Measurements from ENCODE around the gene AQP2.

The AQP2 gene

DNA sequence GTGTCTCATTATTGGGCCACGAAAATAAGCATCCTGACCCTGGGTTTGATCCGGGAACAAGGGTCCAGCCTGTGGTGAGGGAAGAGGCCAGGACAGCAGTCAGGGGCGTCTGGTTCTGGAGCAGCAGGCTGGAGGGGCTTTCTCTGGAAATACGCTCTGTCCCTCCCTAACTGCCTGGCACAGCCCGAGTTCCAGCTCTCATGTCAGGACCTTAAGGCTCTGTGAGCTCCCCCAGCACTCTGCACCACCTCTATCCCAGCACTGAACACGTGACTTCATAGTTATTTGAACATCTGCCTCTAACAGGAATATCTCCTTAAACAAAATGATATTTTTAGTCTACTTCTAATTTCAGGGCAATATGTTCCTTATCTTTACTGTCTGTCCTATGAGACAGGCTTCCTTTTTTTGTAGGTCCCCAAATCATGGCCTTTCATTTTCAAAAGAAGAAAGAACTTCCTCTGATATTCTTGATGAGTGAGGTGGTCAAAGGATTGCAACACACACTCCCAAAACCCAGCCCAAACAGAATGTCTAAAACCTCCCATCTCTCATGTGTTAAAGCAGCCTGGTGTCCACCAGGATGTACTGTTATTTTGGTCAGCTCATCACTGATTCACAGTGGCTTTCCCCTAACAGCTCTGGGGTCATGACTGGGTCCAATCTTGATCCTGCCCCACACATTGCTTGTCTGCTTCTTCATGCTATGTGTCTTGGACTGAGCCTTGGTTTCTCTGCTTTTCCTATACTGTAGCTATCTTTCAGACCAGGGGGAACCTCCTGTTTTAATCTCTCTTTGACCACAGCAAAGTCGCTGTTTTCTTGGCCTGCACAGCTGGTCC is 31.9 kb downstream of the AQP2 start:
- TF ChIP-seq, protein P1, sequence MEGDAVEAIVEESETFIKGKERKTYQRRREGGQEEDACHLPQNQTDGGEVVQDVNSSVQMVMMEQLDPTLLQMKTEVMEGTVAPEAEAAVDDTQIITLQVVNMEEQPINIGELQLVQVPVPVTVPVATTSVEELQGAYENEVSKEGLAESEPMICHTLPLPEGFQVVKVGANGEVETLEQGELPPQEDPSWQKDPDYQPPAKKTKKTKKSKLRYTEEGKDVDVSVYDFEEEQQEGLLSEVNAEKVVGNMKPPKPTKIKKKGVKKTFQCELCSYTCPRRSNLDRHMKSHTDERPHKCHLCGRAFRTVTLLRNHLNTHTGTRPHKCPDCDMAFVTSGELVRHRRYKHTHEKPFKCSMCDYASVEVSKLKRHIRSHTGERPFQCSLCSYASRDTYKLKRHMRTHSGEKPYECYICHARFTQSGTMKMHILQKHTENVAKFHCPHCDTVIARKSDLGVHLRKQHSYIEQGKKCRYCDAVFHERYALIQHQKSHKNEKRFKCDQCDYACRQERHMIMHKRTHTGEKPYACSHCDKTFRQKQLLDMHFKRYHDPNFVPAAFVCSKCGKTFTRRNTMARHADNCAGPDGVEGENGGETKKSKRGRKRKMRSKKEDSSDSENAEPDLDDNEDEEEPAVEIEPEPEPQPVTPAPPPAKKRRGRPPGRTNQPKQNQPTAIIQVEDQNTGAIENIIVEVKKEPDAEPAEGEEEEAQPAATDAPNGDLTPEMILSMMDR (IDR thresholded peaks at IDR 0.05; ENCODE audit: low read length): no peak
- TF ChIP-seq EZH2 (IDR thresholded peaks at IDR 0.05; ENCODE audit: borderline replicate concordance, low read length): no peak
- Histone ChIP-seq H3K9ac (ENCODE audit: low read length) (no peak overlapping the region), H3K27ac (ENCODE audit: low read depth, low read length, poor library complexity, severe bottlenecking) (no peak overlapping the region), H3K9me2 (ENCODE audit: low read depth, low read length) (no peaks in the 10 kb centered on the region), H3K36me3 (ENCODE audit: insufficient read depth, low read length) (peaks cover 21% of the 10 kb centered on the region; the same call in 1 of the 2 replicates), H3K79me2 (ENCODE audit: insufficient read depth, low read length) (no peaks in the 10 kb centered on the region), H3K4me3 (ENCODE audit: low read depth, low read length, poor library complexity, severe bottlenecking) (no peak overlapping the region), H3K27me3 (ENCODE audit: insufficient read depth, low read length) (no peaks in the 10 kb centered on the region), H3K4me2 (ENCODE audit: low read length) (no peak overlapping the region), H3K9me3 (ENCODE audit: low read length) (no peaks in the 10 kb centered on the region), H3F3A (ENCODE audit: insufficient read depth, low read length) (no peaks in the 10 kb centered on the region), H2AFZ (ENCODE audit: low read length) (no peak overlapping the region), H4K20me1 (ENCODE audit: insufficient read depth, low read length) (no peaks in the 10 kb centered on the region), H3K4me1 (ENCODE audit: insufficient read depth, low read length, severe bottlenecking) (no peaks in the 10 kb centered on the region)

DNA sequence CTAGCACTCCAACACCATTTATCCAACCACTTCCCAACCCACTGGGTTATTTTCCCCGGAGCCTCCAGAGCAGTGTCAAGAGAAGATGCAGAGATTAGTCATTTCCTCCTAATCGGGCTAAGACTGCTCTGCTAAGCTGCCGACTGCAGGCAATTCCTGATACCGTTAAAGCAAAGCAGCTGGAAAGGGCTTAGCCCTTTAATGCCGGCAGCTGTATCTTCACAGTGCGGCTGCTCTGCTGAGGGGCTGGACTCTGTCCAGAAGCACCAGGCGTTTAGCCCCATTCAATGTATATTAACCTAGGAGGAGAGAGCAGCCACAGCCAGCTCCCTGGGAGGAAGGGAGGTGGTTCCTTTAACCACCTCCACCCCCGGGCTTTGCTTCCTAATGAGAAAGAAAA is 33.4 kb downstream of the AQP2 start:
- H3K4me3 ChIP-seq (ENCODE audit: low read depth, low read length, poor library complexity, severe bottlenecking): no peak overlapping the region
- H3K9ac ChIP-seq (ENCODE audit: low read length): no peak overlapping the region
- no peaks in the 10 kb centered on the region for H3K9me2 ChIP-seq (ENCODE audit: low read depth, low read length)
- no peaks in the 10 kb centered on the region for H3K79me2 ChIP-seq (ENCODE audit: insufficient read depth, low read length)
- no peak overlapping the region for H3K4me2 ChIP-seq (ENCODE audit: low read length)
- no peak overlapping the region for H2AFZ ChIP-seq (ENCODE audit: low read length)
- H3K27ac ChIP-seq (ENCODE audit: low read depth, low read length, poor library complexity, severe bottlenecking): no peak overlapping the region
- H3F3A ChIP-seq (ENCODE audit: insufficient read depth, low read length): no peaks in the 10 kb centered on the region
- no peaks in the 10 kb centered on the region for H3K9me3 ChIP-seq (ENCODE audit: low read length)
- H3K27me3 ChIP-seq (ENCODE audit: insufficient read depth, low read length): no peaks in the 10 kb centered on the region
- peaks cover 35% of the 10 kb centered on the region for H3K36me3 ChIP-seq (ENCODE audit: insufficient read depth, low read length)
- H4K20me1 ChIP-seq (ENCODE audit: insufficient read depth, low read length): no peaks in the 10 kb centered on the region
- no peaks in the 10 kb centered on the region for H3K4me1 ChIP-seq (ENCODE audit: insufficient read depth, low read length, severe bottlenecking)
- TF ChIP-seq, protein P1 (IDR thresholded peaks at IDR 0.05; ENCODE audit: low read length): no peak
- TF ChIP-seq EZH2 (IDR thresholded peaks at IDR 0.05; ENCODE audit: borderline replicate concordance, low read length): no peak

DNA sequence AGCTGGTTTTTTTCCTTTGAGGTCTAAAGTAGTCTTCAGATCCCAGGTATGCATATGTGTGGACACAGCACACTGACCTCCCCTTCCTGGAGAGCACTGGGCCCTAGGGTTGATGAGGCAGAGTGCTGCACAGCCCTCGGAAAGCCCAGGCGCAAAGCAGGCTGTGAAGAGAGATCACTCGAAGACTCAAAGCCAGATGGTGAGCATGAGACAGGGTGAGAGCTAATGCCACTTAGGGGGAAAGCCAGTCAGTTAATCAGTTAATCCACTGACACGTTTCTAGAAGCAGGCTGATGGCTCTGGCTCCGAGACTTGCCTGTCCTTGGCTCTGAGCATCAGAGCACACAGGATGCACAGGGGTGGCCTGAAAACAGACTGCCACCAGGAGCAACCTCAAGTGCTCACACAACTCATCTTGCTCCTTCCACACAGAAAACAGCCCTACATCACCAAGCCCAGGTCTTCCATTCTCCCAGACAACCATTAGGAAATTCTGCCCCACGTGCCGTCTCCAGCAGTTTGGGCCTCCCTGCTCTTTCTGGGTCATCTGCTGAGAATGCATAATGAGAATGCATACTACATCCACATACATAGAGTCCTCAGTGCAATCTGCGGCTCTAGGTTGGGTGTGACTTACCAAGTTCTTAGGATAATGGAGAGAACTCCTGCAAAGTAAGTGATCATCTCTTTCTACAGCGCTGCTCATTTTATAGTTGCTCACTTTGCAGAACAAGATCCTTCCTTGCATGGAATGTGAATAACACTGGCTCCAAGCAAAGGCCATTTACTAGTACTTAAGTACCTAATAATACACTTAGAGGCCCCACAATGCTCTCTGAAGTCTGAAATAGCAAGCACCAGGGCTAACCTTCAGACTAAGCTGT is 34.2 kb downstream of the AQP2 start:
- TF ChIP-seq, protein P1 (IDR thresholded peaks at IDR 0.05; ENCODE audit: low read length): no peak
- no peak for TF ChIP-seq EZH2 (IDR thresholded peaks at IDR 0.05; ENCODE audit: borderline replicate concordance, low read length)
- H3K79me2 ChIP-seq (ENCODE audit: insufficient read depth, low read length): no peaks in the 10 kb centered on the region
- H3K9me2 ChIP-seq (ENCODE audit: low read depth, low read length): no peaks in the 10 kb centered on the region
- H4K20me1 ChIP-seq (ENCODE audit: insufficient read depth, low read length): no peaks in the 10 kb centered on the region
- H3K36me3 ChIP-seq (ENCODE audit: insufficient read depth, low read length): peaks cover 43% of the 10 kb centered on the region
- no peaks in the 10 kb centered on the region for H3F3A ChIP-seq (ENCODE audit: insufficient read depth, low read length)
- no peak overlapping the region for H3K4me3 ChIP-seq (ENCODE audit: low read depth, low read length, poor library complexity, severe bottlenecking)
- no peaks in the 10 kb centered on the region for H3K9me3 ChIP-seq (ENCODE audit: low read length)
- H3K27me3 ChIP-seq (ENCODE audit: insufficient read depth, low read length): no peaks in the 10 kb centered on the region
- H3K4me1 ChIP-seq (ENCODE audit: insufficient read depth, low read length, severe bottlenecking): no peaks in the 10 kb centered on the region
- no peak overlapping the region for H3K9ac ChIP-seq (ENCODE audit: low read length)
- no peak overlapping the region for H2AFZ ChIP-seq (ENCODE audit: low read length)
- H3K4me2 ChIP-seq (ENCODE audit: low read length): no peak overlapping the region
- H3K27ac ChIP-seq (ENCODE audit: low read depth, low read length, poor library complexity, severe bottlenecking): no peak overlapping the region

Data from OCI-LY1 (cell line).